GM12878 (cell line): ENCODE measurements around the gene PARP11. TPM values are rescaled to one million over a fixed set of nuclear protein-coding genes. Genes with fewer than 3 reads are reported as not detected.

Experiments
- ATAC-seq: fragments of 200-7000 bp; cut with Tn5 transposase; 3 replicates; pipeline ENCODE4 v1.9.1; 2020; ENCODE audit warnings: mild to moderate bottlenecking, moderate library complexity
- BruUV-seq: library from RNA; stranded (reverse); fragments of 400-500 nt; replicated peaks from 2 replicates; lab custom pipeline; 2021; lab: Mats Ljungman, UMichigan
- CTCF ChIA-PET: fragments of 300-600 bp; sonication (Branson Sonifier 250); formaldehyde crosslinking; extraction: SDS; loops from one replicate; lab custom pipeline; 2021; ENCODE audit warnings: inconsistent platforms; lab: Yijun Ruan, JAX
- POLR2A ChIA-PET: fragments of 350-600 bp; formaldehyde crosslinking; extraction: SDS; loops from one replicate; lab custom pipeline; 2021; ENCODE audit warnings: inconsistent platforms; lab: Charles Lee
- RAD21 ChIA-PET: fragments of 300-600 bp; sonication (Branson Sonifier 250); formaldehyde crosslinking; loops from one replicate; lab custom pipeline; 2023; ENCODE audit warnings: antibody characterized with exemption; ENCODE audit not compliant: unreplicated experiment; lab: Charles Lee
- SMC1A ChIA-PET: fragments of 300-600 bp; sonication (Branson Sonifier 250); formaldehyde crosslinking; loops from one replicate; lab custom pipeline; 2023; ENCODE audit not compliant: unreplicated experiment, uncharacterized antibody; lab: Charles Lee
- DNase-seq: peaks from one replicate; pipeline ENCODE4 v3.0.0-alpha.2; 2011; ENCODE audit warnings: low read depth, low spot score
- FAIRE-seq: peaks from 3 replicates; lab custom pipeline; 2011; peaks lifted over from hg19 to GRCh38; lab: Jason Lieb, UNC
- H2AFZ ChIP-seq: 2 replicates; pipeline ENCODE4 v1.6.0; 2011; ENCODE audit warnings: low read depth, low read length, control low read depth; ENCODE audit not compliant: control insufficient read depth
- H3K27ac ChIP-seq: 2 replicates; pipeline ENCODE4 v1.5.1; 2011; ENCODE audit warnings: control low read depth; ENCODE audit not compliant: control insufficient read depth, insufficient read depth
- H3K27me3 ChIP-seq, 2 experiments: replicated peaks in 1 of 2; 2 replicates each; pipeline versions ENCODE4 v1.6.0 to v1.6.1; 2011; ENCODE audit warnings: low read length in 1 of 2; ENCODE audit not compliant: control insufficient read depth in 2 of 2, insufficient read depth in 2 of 2
- H3K36me3 ChIP-seq, 2 experiments: 2 replicates each; pipeline ENCODE4 v1.5.1; 2011; ENCODE audit warnings: low read length in 1 of 2; ENCODE audit not compliant: control insufficient read depth in 2 of 2, insufficient read depth in 2 of 2
- H3K4me1 ChIP-seq: 2 replicates; pipeline ENCODE4 v1.6.1; 2011; ENCODE audit warnings: mild to moderate bottlenecking, low read length, moderate library complexity, mixed read lengths; ENCODE audit not compliant: control insufficient read depth, insufficient read depth
- H3K4me2 ChIP-seq: 2 replicates; pipeline ENCODE4 v1.6.0; 2011; ENCODE audit warnings: control low read depth; ENCODE audit not compliant: control insufficient read depth, insufficient read depth
- H3K4me3 ChIP-seq: fragments of 200-600 bp; sonication (generic); 2 replicates; pipeline ENCODE4 v1.5.1; 2016
- H3K79me2 ChIP-seq: 2 replicates; pipeline ENCODE4 v1.6.0; 2011; ENCODE audit warnings: low read length; ENCODE audit not compliant: control insufficient read depth, insufficient read depth
- H3K9ac ChIP-seq: 2 replicates; pipeline ENCODE4 v1.8.0; 2011; ENCODE audit warnings: low read length, control low read depth, mixed read lengths; ENCODE audit not compliant: control insufficient read depth, insufficient read depth
- H3K9me3 ChIP-seq: replicated peaks from 3 replicates; pipeline ENCODE4 v1.5.1; 2011; ENCODE audit warnings: mild to moderate bottlenecking, low read length; ENCODE audit not compliant: control insufficient read depth, insufficient read depth
- H4K20me1 ChIP-seq: 2 replicates; pipeline ENCODE4 v1.6.0; 2011; ENCODE audit not compliant: control insufficient read depth, insufficient read depth
- CHD2 ChIP-seq: IDR thresholded peaks from 2 replicates; pipeline ENCODE4 v1.6.1; 2011; ENCODE audit warnings: low read depth, low read length, improper control_type of control experiment, borderline replicate concordance
- ESRRA ChIP-seq: IDR thresholded peaks from 2 replicates; pipeline ENCODE4 v1.6.1; 2012; ENCODE audit warnings: mild to moderate bottlenecking, low read length, improper control_type of control experiment
- ZBED1 ChIP-seq: IDR thresholded peaks from 2 replicates; pipeline ENCODE4 v1.6.1; 2016; ENCODE audit warnings: borderline replicate concordance
- WGBS: methylation state at CpG from one replicate; pipeline ENCODE4 v1.1.6; 2016; ENCODE audit warnings: low lambda C conversion rate; ENCODE audit not compliant: insufficient replicate concordance, insufficient coverage; ENCODE audit errors: missing lambda C conversion rate; 5-methylcytosine and 5-hydroxymethylcytosine counted together
- in situ Hi-C: fragments of 300-500 bp; cut with MboI; formaldehyde crosslinking; loops from 9 replicates; pipeline ENCODE4 v1.14.3; 2018; ENCODE audit warnings: mixed read lengths
- intact Hi-C: fragments of 100-400 bp; cut with micrococcal nuclease; formaldehyde crosslinking; loops from one replicate; pipeline ENCODE4 v1.14.2; 2022; ENCODE audit not compliant: unreplicated experiment
- polyA plus RNA-seq, 11 experiments: library from polyadenylated mRNA; depleted of rRNA in 4 of 11; unstranded in 6 of 11; stranded (reverse) in 5 of 11; fragments of >200 nt; fragmentation: Nextera tagmentation in 4 of 11; fragmentation: Illumina TruSeq in 1 of 11; extraction: Ambion mirVana in 4 of 11; extraction: Trizol in 1 of 11; gene quantifications; 1 replicate in 1 of 11; 2 replicates in 10 of 11; pipeline versions ENCODE4 v1.2.1 to v1.2.3, GENCODE V29; 2011 to 2016; ENCODE audit warnings: inconsistent platforms in 2 of 11, missing spikeins in 2 of 11, low read depth in 1 of 11
- total RNA-seq, 4 experiments: library from RNA; depleted of rRNA in 3 of 4; stranded (reverse); fragments of >200 nt in 3 of 4; fragmentation: Illumina TruSeq in 1 of 4; extraction: Trizol in 1 of 4; gene quantifications; 2 replicates each; pipeline versions ENCODE4 v1.2.1 to v1.2.3, GENCODE V29; 2013 to 2021
- TF ChIP-seq, protein P1 (sequence below): fragments of 450-650 bp; IDR thresholded peaks from 2 replicates; pipeline ENCODE4 v1.6.1; 2016; ENCODE audit warnings: mild to moderate bottlenecking, moderate library complexity, borderline replicate concordance

PARP11 gene
- total and polyA plus RNA-seq, 10 of the 15 experiments (the other 5 are each of a cell fraction or from before 2014, with no cell fraction given), result 3.0 to 14.1 (median 6.3) TPM

DNA sequence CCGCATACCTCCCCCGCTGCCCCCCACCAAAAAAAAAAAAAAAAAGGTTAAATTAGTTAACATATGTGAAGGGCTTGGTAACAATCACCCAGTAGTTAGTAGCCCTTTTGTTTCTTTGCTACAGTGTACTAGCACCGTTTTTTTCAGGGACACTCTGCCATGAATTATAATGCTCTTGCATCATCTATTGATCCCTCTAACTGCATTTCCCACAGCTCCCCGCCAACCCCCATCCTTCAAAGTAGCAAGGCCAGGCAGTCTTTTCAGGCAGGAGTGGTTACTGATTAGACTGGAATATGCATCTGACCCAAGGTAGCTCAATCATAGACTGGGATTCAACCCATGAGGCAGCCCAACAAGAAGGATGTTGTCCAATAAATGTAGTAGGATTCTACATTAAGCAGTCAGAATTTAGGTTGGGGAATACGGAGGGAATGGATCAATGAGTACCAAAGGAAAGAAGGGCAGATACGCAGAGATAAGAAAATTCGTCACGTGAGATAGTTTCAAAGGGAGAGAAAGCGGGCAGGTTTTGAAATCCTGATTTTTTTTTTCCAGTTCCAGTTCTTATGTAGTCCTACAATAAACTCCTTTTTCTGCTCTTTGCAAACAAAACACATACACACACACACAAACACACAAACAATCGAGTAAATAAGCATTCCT is 80.4 kb downstream of the PARP11 start:
- no peaks in the 10 kb centered on the region for H3K79me2 ChIP-seq
- H4K20me1 ChIP-seq, result no peaks in the 10 kb centered on the region
- ATAC-seq, result no peak
- TF ChIP-seq, protein P1, sequence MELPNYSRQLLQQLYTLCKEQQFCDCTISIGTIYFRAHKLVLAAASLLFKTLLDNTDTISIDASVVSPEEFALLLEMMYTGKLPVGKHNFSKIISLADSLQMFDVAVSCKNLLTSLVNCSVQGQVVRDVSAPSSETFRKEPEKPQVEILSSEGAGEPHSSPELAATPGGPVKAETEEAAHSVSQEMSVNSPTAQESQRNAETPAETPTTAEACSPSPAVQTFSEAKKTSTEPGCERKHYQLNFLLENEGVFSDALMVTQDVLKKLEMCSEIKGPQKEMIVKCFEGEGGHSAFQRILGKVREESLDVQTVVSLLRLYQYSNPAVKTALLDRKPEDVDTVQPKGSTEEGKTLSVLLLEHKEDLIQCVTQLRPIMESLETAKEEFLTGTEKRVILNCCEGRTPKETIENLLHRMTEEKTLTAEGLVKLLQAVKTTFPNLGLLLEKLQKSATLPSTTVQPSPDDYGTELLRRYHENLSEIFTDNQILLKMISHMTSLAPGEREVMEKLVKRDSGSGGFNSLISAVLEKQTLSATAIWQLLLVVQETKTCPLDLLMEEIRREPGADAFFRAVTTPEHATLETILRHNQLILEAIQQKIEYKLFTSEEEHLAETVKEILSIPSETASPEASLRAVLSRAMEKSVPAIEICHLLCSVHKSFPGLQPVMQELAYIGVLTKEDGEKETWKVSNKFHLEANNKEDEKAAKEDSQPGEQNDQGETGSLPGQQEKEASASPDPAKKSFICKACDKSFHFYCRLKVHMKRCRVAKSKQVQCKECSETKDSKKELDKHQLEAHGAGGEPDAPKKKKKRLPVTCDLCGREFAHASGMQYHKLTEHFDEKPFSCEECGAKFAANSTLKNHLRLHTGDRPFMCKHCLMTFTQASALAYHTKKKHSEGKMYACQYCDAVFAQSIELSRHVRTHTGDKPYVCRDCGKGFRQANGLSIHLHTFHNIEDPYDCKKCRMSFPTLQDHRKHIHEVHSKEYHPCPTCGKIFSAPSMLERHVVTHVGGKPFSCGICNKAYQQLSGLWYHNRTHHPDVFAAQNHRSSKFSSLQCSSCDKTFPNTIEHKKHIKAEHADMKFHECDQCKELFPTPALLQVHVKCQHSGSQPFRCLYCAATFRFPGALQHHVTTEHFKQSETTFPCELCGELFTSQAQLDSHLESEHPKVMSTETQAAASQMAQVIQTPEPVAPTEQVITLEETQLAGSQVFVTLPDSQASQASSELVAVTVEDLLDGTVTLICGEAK, result no peak
- TF ChIP-seq CHD2 (no peak), ZBED1 (no peak), ESRRA (no peak)
- no peaks in the 10 kb centered on the region for H3K9me3 ChIP-seq
- RAD21 ChIA-PET, result no interaction called here
- no TSS peak for BruUV-seq
- no peak overlapping the region for H3K27ac ChIP-seq
- no peak overlapping the region for H3K9ac ChIP-seq
- H2AFZ ChIP-seq, result no peak overlapping the region
- no peaks in the 10 kb centered on the region for H3K4me1 ChIP-seq
- no peak overlapping the region for H3K4me3 ChIP-seq
- WGBS, result 53% methylated on average over 9 of the region's 10 CpGs
- no peak for DNase-seq
- in situ Hi-C loops (no loop called here), intact Hi-C loops (no loop called here)
- no peaks in the 10 kb centered on the region for H3K36me3 ChIP-seq
- CTCF ChIA-PET, result interaction anchor here (1.4 kb wide), 2 partner anchors 492 to 493 kb away, joined by 3 to 4 read pairs; no protein-coding TSS in a partner anchor
- no peak for FAIRE-seq
- SMC1A ChIA-PET, result no interaction called here
- H3K27me3 ChIP-seq, result no peaks in the 10 kb centered on the region
- POLR2A ChIA-PET, result no interaction called here
- no peak overlapping the region for H3K4me2 ChIP-seq
